Occipital lobe (tissue), 2 donors: Measurements from ENCODE around the gene ZDHHC20. TPM values are rescaled to one million over a fixed set of nuclear protein-coding genes. Genes with fewer than 3 reads are reported as not detected.
"Not testable (repeated sequence)": the region's sequence is repeated elsewhere in the genome, so short reads cannot be mapped to it uniquely, and the experiment has no call there.

ENCODE experiments used
- DNase-seq: peaks from one replicate; lab custom pipeline; 2025; lab: John Stamatoyannopoulos, UW
- total RNA-seq: library from RNA; depleted of rRNA; stranded (reverse); fragments of >200 nt; gene quantifications from one replicate; pipeline ENCODE4 v1.2.3, GENCODE V29; 2014

The ZDHHC20 gene
- total RNA-seq, 1 donor from 2014 or later: 159 TPM

DNA sequence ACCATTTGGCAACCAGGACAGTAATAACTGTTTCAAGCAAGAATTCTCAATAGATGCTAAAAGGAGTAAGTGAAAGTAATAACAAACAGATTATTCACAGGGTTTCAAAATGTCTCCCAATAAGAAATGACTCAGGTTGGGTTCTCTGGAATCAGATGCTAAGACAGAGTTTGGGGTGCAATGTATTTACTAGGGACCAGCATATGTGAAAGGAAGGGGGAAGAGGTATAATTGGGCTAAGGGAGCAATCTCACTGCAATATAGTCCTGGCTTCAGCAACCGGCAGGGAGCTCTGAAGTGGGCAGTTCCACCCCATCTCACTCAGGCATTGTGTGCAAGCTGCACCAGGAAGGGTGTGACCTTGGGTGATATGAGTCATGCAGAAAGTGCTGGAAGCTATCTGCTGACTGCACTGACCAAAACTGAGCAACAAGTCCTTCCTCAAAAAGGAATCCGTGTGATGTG lies 23.4 kb downstream of the ZDHHC20 start:
- no peak for DNase-seq

- DNase-seq: no peak
Measured at GRCh38 chr13:21435231-21435630, 23.9 kb downstream of the ZDHHC20 start.

GRCh38 chr13:21434588-21434987 lies 24.5 kb downstream of the ZDHHC20 start:
- DNase-seq: no peak

GRCh38 chr13:21429211-21429610 lies 29.9 kb downstream of the ZDHHC20 start:
- DNase-seq: no peak

DNA sequence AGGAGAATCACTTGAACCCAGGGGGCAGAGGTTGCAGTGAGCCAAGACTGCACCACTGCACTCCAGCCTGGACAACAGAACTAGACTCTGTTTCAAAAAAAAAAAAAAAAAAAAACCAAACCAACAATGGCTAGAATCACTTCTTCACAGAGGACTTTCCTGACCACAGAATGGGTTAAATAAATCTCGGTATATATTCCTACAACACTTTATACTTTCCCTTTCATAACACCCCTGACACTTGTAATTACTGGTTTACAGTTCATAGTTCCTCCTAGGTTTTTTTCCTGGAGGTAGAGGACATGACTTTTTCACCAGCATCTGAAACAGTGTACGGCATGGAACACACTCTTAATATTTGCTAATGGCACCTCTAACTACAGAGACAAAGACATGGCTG lies 31.4 kb downstream of the ZDHHC20 start:
- no peak for DNase-seq

GRCh38 chr13:21426238-21426637 lies 32.9 kb downstream of the ZDHHC20 start:
- DNase-seq: no peak

- no peak for DNase-seq
Measured at GRCh38 chr13:21420706-21421105, 38.4 kb downstream of the ZDHHC20 start.

- no peak for DNase-seq
Measured at GRCh38 chr13:21413013-21413412, 46.1 kb downstream of the ZDHHC20 start.

DNA sequence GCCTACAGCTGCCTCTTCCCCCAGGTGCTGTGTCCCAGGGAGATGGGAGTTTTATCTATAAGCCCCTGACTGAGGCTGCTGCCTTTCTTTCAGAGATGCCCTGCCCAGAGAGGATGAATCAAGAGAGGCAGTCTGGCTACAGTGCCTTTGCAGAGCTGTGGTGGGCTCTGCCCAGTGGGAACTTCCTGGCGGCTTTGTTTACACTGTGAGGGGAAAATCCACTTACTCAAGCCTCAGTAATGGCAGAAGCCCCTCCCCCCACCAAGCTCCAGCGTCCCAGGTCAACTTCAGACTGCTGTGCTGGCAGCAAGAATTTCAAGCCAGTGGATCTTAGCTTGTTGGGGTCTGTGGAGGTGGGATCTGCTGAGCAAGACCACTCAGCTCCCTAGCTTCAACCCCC lies 48.6 kb downstream of the ZDHHC20 start:
- DNase-seq: not testable (repeated sequence)

DNA sequence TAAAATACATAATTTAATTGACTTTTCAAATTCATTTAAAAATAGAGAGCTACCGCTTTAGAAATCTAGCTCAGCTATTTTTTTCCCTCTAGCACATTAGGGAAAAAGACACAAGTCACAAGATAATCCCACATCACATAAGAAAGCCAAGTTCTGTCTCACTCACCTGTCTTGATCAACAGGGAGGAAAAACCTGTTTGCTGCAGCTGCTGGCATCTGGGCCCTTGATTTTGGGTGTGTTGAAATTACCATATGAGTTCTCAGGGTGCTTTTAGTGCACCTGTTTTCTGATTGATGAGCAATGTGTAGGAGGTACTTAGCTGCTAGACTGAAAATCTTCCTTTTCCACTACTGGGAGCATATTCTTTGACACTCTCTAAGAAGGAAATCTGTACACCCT lies 53.8 kb downstream of the ZDHHC20 start:
- no peak for DNase-seq

GRCh38 chr13:21402586-21403307 lies 56.4 kb downstream of the ZDHHC20 start:
- DNase-seq: no peak

DNA sequence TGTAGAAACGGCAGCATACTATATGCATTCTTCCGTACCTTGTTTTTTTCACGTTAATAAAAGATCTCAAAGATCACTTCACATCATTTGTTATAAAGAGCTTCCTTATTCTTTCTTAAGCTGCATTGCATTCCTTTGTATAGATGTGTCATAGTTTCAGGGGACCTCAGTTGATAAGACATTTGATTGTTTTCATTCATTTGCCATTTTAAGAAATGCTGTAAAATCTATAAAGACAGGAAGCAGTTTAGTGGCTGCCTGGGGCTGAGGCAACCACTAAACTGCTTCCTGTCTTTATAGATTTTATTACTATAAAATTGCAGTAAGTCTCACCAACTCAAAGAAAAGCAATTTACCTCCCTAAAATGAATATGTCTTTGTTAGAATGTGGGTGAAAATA lies 59.4 kb downstream of the ZDHHC20 start:
- no peak for DNase-seq

- no peak for DNase-seq
Measured at GRCh38 chr13:21395953-21396352, 63.1 kb downstream of the ZDHHC20 start.

DNA sequence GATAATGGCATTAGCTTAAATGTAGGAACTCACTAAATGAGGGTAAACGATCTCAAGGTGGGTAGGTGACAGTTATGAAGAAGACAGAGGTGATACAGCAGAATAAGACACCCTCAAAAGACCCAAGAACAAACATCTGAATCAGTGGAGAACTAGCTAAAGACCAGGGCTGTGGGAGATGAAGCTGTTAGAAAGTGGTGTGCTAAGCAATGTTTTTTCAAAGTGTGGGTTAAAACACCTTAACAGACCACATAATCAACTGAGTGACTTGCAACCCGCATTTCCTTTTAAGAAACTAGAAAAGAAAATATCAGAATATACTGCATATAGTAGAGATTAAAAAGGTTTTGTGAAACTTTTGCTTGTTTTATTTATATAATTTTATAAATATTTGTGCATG lies 70.0 kb downstream of the ZDHHC20 start:
- no peak for DNase-seq

GRCh38 chr13:21385710-21386109 lies 73.4 kb downstream of the ZDHHC20 start:
- DNase-seq: no peak

DNA sequence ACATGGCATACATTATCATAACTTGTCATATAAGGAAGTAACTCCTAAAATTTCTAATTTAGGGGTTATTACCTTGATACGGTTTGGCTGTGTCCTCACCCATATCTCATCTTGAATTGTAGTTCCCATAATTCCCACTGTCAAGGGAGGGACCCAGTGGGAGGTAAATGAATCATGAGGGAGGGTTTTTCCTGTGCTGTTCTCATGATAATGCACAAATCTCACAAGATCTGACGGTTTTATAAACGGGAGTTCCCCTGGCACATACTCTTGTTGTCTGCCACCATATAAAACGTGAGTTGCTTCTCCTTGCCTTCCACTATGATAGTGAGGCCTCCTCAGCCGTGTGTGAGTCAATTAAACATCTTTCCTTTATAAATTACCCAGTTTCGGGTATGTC lies 76.0 kb downstream of the ZDHHC20 start:
- no peak for DNase-seq

DNA sequence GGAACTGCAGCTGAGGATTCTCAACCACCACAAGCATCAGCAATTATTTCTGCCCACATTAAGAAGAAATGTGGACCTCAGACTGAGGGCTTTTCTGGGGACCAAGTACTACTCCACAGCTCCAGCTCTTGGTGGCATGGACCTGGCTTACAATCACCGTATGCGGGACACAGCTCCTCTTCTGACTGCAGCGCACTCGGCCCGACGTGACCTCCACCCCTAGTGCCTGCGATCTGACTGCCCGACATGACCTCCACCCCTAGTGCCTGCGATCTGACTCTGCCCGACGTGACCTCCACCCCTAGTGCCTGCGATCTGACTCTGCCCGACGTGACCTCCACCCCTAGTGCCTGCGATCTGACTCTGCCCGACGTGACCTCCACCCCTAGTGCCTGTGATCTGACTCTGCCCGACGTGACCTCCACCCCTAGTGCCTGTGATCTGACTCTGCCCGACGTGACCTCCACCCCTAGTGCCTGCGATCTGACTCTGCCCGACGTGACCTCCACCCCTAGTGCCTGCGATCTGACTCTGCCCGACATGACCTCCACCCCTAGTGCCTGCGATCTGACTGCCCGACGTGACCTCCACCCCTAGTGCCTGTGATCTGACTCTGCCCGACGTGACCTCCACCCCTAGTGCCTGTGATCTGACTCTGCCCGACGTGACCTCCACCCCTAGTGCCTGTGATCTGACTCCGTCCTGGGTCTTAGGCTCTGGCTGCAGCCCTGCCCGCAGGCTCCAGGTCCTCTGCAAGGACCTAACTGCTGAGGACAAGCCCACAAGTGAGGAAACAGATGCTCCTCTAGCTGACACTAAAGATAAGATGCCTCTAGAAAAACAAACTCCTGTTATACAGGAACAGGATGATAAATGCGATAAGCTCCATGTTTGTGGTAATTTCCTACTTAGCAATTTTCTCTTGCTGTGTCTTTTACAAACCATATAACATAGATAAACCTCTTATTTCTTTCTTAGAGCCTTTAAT lies 81.8 kb downstream of the ZDHHC20 start:
- DNase-seq: not testable (repeated sequence)

DNA sequence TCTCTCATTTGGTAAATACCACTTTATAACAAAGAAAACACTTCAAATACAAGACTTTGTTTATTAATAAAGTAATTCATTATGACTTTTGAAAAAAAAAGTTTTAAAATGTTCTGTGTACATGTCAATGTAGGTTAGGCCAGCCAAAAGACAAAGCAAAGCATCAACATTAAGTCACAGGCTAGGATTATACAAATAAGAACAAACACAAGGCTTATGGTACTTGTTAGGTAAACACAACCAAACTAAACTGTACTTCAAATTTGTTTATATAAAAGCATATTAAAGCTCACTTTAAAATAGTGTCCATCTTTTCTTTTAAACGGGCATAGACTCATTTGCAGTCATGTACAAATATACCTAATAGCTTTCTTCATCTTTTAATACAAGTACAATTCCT lies 86.6 kb downstream of the ZDHHC20 start:
- DNase-seq: no peak

DNA sequence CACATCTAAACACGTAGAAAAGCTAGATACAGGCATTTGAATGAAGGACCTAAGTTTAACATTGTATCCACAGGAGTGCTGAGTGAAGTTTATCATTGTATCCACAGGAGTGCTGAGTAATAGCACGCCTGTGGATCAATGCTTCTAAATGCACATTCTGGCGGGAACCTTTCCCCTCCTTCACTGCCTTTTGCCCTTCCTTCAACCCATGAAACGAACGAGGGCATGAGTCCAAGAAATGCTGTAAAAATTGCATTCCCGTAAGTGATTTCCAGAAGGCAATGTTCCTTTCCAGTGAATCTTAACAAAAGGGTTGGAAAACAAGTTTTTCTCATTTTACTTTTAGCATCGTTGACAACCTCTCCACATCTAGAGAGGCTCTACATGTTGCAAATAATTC lies 88.1 kb downstream of the ZDHHC20 start:
- DNase-seq: no peak

GRCh38 chr13:21365574-21365973 lies 93.5 kb downstream of the ZDHHC20 start:
- no peak for DNase-seq

DNA sequence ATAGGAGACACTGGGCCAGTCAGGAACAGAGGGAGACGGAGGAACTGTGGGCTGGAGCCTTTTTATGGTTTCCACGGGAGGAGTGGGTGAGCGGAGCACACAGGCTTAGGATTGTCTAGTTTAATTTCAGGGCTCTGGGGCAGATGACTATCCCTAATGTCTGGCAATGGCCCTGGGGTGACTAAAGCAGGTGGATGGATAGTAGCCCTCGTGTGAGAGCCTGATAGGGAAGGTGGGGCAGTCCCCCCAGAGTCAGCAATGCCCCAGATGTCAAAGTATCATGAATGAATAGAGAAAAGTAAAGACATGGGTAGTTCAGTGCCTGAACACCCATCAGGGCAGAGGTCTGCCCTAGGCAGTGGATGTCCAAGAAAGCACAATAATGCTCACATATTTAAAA lies 94.2 kb downstream of the ZDHHC20 start:
- no peak for DNase-seq

GRCh38 chr13:21364357-21364756 lies 94.7 kb downstream of the ZDHHC20 start:
- DNase-seq: no peak

GRCh38 chr13:21362741-21363140 lies 96.4 kb downstream of the ZDHHC20 start:
- DNase-seq: no peak
